ENCODE measurements around the gene DYRK1A. TPM values are rescaled to one million over a fixed set of nuclear protein-coding genes. Genes with fewer than 3 reads are reported as not detected.
A peak's percentile ranks its signal among the peaks of the same experiment; 100 is the strongest.

Gene DYRK1A
- polyA plus RNA-seq, 3 donors: 69.3 to 74.6 (median 69.8) TPM

DNA sequence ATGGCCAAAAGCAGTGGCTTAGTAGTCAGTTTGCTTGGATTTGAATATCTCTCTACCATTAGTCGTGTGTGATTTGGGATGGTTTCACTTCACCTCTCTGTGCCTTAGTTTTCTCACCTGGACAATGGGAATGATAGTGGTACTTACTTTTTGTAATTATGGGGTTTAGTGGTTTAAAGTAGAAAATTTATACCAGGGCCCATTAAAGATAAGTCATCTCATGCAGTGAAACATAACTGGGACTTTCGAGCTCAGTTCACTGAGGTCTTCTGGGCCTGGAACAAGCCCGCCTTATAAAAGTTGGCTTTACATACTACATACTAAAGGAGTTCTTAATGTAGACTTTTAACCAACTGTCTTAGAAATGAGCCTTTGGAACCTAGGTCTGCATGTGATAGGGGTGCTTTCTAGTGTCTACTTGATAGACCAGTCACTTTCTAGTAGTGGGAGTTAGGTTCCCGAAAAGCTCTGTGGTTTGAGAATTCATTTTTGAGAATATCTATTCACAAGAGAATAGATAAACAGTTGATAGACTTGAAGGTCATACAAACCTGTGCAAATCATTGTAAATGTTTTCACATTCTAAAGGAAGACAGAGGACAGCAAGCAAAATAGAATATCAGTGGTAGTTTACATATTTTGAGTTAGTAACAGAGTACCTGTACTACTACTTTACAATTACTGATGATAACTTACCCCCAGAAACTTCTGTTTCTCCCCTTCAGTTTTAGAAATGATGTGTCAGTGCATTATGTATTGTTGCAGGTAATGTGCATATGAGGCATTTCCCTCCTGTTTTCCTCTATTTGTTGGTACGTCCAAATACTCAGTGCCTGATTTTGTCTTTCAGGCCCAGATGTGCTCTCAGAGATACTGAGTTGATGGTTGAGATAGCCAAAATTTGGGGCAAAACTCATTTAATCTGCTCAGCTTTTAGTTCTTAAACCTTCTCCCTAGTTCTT lies 48.0 kb downstream of the DYRK1A start:
- no peak for DNase-seq (ENCODE audit: low read depth in 3 of 3, low spot score in 2 of 3)

DNA sequence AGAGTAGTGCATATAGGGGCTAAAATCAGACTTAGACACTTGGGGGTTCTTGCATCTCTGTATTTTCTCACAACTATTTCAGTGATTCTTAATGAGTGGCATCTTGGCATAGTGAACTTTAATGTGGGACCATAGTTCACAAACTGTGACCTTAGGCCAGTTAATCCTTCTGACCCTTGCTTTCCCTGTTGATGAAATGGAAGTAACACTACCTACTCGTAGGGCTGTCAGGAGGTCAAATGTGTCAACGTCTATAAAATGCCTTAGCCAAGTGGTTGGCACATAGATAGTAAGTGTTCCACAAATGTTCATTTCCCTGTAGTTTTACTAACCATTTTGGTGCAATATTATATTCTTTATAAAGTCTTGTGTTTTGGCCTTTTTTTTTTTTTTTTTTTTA lies 49.4 kb downstream of the DYRK1A start:
- DNase-seq (ENCODE audit: low read depth in 3 of 3, low spot score in 2 of 3): no peak

- DNase-seq (ENCODE audit: low read depth in 3 of 3, low spot score in 2 of 3): no peak
Measured at GRCh38 chr21:37416914-37417313, 50.3 kb downstream of the DYRK1A start.

DNA sequence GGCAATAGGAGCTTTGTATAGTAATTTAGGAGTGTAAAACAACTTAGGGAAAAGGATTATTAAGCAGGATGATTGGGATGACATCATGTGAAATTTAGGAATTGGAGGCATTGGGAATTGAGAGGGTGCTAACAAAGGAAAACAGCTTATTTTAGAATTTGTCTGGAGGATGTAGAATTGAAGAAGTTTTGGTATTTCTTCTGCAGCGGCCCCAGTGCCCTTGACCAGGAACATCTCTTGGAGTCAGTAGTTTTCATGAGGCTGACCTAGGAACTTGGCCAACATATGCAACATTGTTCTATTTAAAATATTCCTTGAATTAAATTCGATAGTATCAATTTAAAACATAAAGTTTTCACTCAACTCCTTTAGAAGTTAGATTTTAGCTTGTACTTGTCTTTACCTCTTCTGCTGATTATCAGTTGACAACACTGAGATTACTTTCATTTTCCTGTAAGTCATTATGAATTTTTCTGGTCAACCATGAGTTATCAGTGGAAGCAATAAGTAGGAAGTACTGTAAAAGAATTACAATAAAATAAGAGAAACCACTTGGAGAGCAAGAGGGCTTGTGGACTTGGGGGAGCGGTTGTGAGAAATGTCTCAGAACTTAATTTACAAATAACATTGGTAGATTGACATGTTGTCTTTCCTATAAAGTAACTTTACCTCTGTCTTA lies 52.8 kb downstream of the DYRK1A start:
- DNase-seq (ENCODE audit: low read depth in 3 of 3, low spot score in 2 of 3): no peak

DNA sequence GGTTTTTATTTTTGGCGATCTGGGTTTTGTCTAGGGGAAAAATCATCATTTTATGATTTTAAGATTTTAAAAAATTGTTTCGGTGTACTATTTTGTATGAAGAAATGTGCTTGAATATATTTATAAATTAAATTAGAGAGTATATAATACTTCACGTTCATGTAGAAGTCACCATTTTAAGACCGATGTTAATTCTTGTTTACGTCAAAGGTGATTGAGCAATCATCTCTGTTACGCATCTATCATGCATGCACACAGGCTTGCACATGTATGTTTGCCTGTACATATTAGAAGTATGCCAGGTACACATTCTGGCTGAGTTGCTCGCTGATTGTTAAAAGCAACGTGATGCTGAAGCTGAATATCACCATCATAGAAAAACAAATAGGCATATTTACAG lies 54.7 kb downstream of the DYRK1A start:
- no peak for DNase-seq (ENCODE audit: low read depth in 3 of 3, low spot score in 2 of 3)

DNA sequence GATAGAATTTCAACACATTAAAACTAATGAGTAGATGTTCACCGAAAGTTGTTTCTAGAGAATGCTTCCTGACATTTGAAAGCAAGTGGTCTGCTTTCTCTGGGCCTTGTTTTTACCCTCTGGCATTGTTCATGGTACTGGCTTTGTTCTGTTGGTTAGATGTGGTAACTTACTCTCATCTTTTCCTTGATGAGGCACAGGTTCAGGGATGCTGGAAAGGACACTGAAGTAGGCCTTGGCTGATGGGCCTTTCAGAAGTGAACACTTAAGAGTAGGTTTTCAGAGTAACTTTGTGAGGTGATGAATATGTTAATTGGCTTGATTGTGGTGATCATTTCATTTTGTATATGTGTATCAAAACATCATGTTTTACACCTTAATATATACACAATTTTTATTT lies 55.8 kb downstream of the DYRK1A start:
- DNase-seq (ENCODE audit: low read depth in 3 of 3, low spot score in 2 of 3): no peak

DNA sequence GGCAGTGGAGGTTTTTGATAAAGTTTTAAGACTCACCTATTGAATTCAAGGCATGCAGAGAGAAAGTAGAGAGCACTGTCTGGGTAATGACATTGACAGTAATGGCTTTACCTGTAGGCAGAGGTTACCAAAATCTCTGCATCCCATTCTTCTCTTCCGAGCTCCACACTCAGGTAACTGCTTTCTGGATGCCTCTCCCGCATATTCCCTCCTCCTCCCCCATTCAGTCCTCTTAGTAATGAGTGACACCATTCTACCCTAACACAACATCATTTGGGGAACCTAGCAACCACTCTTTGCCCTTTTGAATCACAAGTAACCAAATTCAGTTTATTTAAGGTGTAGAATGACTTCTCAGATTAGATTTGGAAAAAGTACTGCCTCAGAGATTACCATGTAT lies 56.5 kb downstream of the DYRK1A start:
- no peak for DNase-seq (ENCODE audit: low read depth in 3 of 3, low spot score in 2 of 3)

GRCh38 chr21:37424396-37424795 lies 57.8 kb downstream of the DYRK1A start:
- DNase-seq (ENCODE audit: low read depth in 3 of 3, low spot score in 2 of 3): no peak

GRCh38 chr21:37425001-37425400 lies 58.4 kb downstream of the DYRK1A start:
- no peak for DNase-seq (ENCODE audit: low read depth in 3 of 3, low spot score in 2 of 3)

DNA sequence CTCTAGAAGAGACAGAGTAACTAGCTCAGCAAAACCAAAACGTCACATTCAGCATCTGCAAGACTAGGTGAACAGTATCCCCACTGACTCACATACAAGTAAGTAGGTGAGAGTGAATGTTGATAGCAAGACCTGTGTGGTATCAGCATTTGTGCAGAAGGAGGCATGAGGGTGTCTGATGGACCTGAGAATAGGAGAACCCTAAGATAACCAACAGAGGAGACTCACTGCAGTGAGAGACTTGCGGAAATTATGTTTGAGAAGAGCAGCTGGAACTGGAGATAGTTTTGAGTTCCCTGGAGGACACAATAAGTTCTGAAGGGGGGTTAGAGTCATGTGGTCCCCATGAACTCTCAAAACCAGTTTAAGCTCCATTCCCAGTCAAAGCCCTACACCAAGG lies 59.1 kb downstream of the DYRK1A start:
- no peak for DNase-seq (ENCODE audit: low read depth in 3 of 3, low spot score in 2 of 3)

DNA sequence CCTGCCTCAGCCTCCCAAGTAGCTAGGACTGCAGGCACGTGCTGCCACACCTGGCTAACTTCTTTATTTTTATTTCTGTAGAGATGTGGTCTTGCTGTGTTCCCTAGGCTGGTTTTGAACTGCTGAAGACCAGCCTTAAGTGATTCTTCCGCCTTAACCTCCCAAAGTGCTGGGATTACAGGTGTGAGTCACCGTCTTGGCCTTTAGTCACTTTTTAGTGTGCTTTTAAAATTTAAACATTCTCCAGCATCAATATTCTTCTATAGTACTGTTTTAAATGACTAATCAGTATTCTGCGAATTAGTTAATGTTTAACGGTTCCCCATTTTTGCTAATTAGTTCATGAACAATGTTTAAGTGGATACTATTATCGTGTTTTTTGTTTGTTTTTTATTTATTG lies 60.6 kb downstream of the DYRK1A start:
- DNase-seq (ENCODE audit: low read depth in 3 of 3, low spot score in 2 of 3): no peak

GRCh38 chr21:37429356-37429755 lies 62.8 kb downstream of the DYRK1A start:
- no peak for DNase-seq (ENCODE audit: low read depth in 3 of 3, low spot score in 2 of 3)

- no peak for DNase-seq (ENCODE audit: low read depth in 3 of 3, low spot score in 2 of 3)
Measured at GRCh38 chr21:37430184-37430821, 63.7 kb downstream of the DYRK1A start.

- no peak for DNase-seq (ENCODE audit: low read depth in 3 of 3, low spot score in 2 of 3)
Measured at GRCh38 chr21:37431243-37431642, 64.7 kb downstream of the DYRK1A start.

DNA sequence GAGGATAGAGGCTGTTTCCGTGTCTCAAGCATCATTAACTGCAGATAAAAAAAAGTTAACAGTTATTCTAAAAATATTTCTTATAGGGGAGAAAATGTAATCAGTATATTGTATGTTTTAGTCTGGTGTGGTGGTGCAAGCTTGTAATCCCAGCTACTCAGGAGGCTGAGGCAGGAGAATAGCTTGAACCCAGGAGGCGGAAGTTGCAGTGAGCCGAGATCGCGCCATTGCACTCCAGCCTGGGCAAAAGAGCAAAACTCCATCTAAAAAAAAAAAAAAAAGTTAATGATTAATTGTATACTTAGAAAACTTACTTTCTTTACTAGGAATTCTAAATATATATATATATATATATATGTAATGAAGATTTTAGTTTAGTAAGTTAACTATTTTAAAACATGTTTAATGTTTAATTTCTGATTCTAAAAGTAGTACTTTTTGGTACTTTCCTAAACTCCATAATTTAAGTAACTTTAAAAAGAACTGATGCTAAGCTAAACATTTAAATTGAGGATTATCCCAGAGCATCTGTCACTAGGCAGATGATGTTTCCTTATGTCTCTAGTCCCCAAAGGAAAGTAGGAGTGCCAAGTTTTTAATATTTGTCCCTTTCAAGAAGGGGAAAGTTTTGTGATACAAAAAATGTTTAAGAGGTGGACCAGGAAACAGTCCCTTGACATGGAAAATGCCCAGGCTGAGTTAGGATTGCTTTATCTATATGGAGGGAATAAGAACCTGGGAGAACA lies 66.3 kb downstream of the DYRK1A start:
- no peak for DNase-seq (ENCODE audit: low read depth in 3 of 3, low spot score in 2 of 3)

DNA sequence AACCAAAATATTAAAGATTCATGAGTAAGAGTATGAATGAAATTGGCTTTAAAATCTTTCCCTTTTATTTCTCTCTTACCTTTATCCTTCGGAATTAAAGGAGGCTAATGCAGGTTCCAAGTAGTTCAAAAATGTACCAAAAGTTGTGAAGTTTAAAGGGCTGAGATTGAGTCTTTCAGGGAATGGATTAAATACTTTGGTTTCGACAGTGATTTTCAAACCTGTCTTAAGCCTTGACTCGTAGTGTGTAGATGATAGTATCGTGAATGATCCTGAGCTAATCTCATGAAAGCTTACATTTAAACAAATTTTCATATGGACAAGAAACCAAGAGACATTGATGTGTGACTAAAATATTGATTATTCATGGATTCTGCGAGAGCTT lies 66.9 kb downstream of the DYRK1A start:
- DNase-seq (ENCODE audit: low read depth in 3 of 3, low spot score in 2 of 3): no peak

DNA sequence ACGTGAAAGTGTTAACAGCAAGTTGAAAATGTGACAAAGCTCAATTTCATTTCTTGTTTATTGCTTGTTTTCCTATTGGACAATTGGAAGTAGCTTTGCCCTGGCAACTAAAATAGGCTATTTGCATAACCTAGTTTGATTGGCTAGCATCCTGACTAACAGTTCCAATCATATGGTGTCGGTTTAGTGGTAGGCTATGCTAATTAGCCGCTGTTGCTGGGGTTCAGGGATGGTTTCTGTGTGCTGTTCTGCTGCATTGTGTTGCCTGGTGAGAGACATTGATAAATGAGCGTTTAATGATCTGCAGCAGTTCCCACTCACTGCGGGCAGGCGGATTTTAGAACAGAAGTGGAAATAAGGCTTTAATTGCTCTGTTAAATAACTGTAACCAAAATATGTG lies 68.5 kb downstream of the DYRK1A start:
- peak; percentile 87 to 89 (median 88) for DNase-seq (ENCODE audit: low read depth in 3 of 3, low spot score in 2 of 3)

- no peak for DNase-seq (ENCODE audit: low read depth in 3 of 3, low spot score in 2 of 3)
Measured at GRCh38 chr21:37435711-37436110, 69.1 kb downstream of the DYRK1A start.

- DNase-seq (ENCODE audit: low read depth in 3 of 3, low spot score in 2 of 3): no peak
Measured at GRCh38 chr21:37436174-37436573, 69.6 kb downstream of the DYRK1A start.

DNA sequence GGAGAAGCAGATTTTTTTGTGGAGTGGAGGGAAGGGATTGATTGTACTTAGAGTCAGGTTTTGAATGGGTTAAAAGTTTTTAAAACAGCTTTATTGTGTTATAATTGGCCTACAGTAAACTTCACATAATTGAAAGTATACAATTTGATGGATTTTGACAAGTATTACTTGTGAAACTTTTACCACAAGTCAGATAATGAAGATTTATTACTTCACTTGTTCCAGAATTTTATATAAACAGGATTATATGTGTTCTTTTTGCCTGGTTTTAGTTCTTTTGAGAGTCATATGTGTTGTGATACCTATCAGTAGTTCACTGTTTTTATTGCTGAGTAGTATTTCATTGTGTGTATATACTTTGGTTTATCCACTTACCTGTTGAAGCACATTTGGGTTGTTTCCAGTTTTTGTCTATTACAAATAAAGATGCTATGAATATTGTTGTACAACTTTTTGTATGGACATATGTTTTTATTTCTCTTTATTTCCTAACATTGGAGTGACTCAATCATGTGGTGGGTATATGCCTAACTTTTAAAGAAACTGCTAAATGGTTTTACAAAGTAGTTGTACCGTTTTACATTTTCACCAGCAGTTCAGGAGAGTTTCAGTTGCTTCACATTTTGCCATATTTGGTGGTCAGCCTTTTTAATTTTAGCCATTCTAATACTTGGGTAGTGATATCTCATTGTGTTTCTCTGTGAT lies 71.0 kb downstream of the DYRK1A start:
- DNase-seq (ENCODE audit: low read depth in 3 of 3, low spot score in 2 of 3): no peak

Measured in right renal cortex interstitium (tissue), 3 donors.